Spleen (tissue), 7 donors: ENCODE data around the gene FBLN5.

Source experiments
- CTCF ChIP-seq, 11 experiments: fragments of 200-600 bp in 7 of 11; fragments of 450-650 bp in 4 of 11; sonication (generic) in 4 of 11; IDR thresholded peaks in 8 of 11; conservative IDR thresholded peaks in 3 of 11; 1 replicate in 7 of 11; 2 replicates in 4 of 11; pipeline versions ENCODE4 v1.4.0 to v1.8.0; 2016 to 2021; ENCODE audit warnings: antibody characterized with exemption in 11 of 11, inconsistent platforms in 4 of 11, mild to moderate bottlenecking in 1 of 11
- POLR2A ChIP-seq, 3 donors: fragments of 450-650 bp; IDR thresholded peaks; one replicate each; pipeline ENCODE4 v1.5.1; 2017; ENCODE audit warnings: antibody characterized with exemption in 3 of 3, mild to moderate bottlenecking in 1 of 3
- POLR2AphosphoS5 ChIP-seq, 3 donors: sonication (generic); formaldehyde crosslinking; IDR thresholded peaks; one replicate each; pipeline ENCODE4 v1.5.1; 2017; ENCODE audit warnings: antibody characterized with exemption in 3 of 3
- donor health status: DM: no; HTN: no; CAD: no; lungs with moderate emphysema.
- donor health status: DM: no; HTN: no; CAD: no.
- donor health status: DM: no; HTN: no; CAD: no.

GRCh38 chr14:91841065-91841464 is 106.4 kb downstream of the FBLN5 start:
- TF ChIP-seq CTCF (IDR thresholded peaks at IDR 0.05 in 8 of 11, conservative IDR thresholded peaks at IDR 0.05 in 3 of 11) (no peak), POLR2A (IDR thresholded peaks at IDR 0.05) (no peak), POLR2AphosphoS5 (IDR thresholded peaks at IDR 0.05) (no peak)
